ENCODE measurements around the gene MKS1. TPM values are rescaled to one million over a fixed set of nuclear protein-coding genes. Genes with fewer than 3 reads are reported as not detected.

The MKS1 gene
- total RNA-seq, 1 donor from 2014 or later = 20.1 TPM

DNA sequence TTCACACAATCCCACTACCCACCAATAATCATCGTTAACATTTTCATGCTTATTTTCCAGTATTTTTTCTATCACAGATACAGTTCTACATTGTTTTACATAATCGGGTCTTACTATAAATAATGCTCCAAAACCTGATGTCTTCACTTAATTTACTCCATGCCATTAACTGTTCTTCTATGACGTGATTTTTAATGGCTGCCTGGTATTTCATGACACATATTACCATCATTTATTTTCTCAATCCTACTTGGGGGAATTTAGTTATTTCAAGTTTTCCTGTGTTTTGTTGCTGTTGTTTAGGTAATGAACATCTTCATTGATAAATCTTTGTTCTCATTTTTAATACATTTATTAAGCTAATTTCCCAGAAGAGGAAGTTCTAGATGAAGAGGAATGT lies 34.0 kb upstream of the MKS1 start:
- intact Hi-C loops (cut with DNase I) = no loop called here
- Histone ChIP-seq H3K4me1 (peaks cover 11% of the 10 kb centered on the region), H3K4me3 (no peak overlapping the region), H3K27me3 (ENCODE audit: low read depth) (peaks cover 22% of the 10 kb centered on the region), H3K27ac (no peak overlapping the region), H3K36me3 (no peaks in the 10 kb centered on the region), H3K9me3 (no peaks in the 10 kb centered on the region)
- no peak for ATAC-seq
- no peak for TF ChIP-seq CTCF (IDR thresholded peaks at IDR 0.05)
- DNase-seq = no peak

GRCh38 chr17:58252141-58252540 lies 33.1 kb upstream of the MKS1 start:
- Histone ChIP-seq H3K4me3 (no peak overlapping the region), H3K27ac (no peak overlapping the region), H3K27me3 (ENCODE audit: low read depth) (peaks cover 22% of the 10 kb centered on the region), H3K4me1 (peaks cover 11% of the 10 kb centered on the region), H3K36me3 (no peaks in the 10 kb centered on the region), H3K9me3 (no peaks in the 10 kb centered on the region)
- ATAC-seq = no peak
- no peak for TF ChIP-seq CTCF (IDR thresholded peaks at IDR 0.05)
- no peak for DNase-seq
- intact Hi-C loops (cut with DNase I) = no loop called here

DNA sequence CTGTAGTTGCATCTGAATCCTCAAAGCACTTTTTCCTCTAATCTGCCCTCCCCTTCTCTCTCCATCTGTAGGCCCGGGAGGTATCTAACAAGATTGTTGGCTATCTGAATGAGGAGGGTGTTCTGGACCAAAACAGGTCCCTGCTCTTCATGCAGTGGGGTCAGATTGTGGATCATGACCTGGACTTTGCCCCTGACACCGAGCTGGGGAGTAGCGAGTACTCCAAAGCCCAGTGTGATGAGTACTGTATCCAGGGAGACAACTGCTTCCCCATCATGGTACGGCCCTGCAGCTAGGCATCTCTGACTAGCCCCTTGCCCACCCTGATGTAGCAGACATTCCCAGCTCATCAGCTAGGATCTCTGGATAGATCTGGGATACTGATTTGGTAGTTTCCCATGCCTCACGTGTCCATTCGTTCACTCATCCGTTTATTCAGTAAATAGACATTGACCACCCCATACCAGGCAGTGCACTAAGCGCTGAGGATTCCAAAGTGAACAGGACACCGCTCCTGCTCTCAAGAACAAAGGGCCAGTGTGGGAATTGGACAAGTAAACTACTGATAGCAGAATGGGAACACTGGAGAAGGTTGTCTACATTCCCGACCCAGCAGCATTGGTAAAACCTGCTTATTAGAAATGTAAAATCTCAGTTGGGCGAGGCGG lies 31.4 kb upstream of the MKS1 start:
- Histone ChIP-seq H3K27ac (no peak overlapping the region), H3K4me3 (no peak overlapping the region), H3K36me3 (no peaks in the 10 kb centered on the region), H3K27me3 (ENCODE audit: low read depth) (peaks cover 21% of the 10 kb centered on the region), H3K9me3 (no peaks in the 10 kb centered on the region), H3K4me1 (peaks cover 11% of the 10 kb centered on the region)
- ATAC-seq (no peak), DNase-seq (no peak)
- no peak for TF ChIP-seq CTCF (IDR thresholded peaks at IDR 0.05)
- intact Hi-C loops (cut with DNase I) = no loop called here

DNA sequence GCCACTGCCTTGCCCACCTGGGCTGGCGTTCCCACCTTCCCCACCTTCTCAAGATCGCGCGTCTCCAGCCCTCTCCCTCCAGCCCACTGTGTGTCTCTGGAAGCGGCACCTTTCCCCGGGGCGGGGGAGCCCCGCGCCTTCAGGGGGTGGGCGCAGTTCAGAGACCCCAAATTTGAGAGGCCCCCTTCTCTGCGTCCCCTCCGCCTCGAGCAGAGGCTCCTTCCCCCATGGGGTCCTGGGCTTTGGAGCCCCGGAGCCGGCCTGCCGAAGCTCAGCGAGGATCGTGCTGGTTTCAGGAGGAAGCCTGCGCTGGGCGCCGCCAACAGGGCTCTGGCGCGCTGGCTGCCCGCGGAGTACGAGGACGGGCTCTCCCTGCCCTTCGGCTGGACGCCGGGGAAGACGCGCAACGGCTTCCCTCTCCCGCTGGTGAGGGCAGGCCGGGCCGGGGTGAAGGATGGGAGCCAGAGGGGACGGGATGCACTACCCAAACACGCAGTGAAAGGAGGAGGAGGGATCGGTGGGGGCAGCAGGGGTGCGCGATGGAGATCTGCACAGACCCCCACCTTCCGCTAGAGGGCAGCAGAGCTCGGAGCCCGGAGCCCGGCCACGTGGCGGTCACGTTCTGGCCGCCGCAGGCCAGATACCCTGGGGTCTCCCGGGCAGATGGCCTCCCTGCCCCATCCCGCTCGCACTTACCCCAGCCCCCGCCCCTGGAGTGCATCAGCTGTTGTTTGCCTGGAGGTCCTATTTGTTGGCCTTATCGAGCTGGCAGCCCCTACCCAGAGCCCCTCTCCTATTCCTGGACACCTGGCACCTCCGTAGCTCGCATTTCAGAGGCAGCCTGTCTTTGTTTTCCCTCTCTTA lies 30.4 kb upstream of the MKS1 start:
- DNase-seq = peak; percentile 80
- intact Hi-C loops (cut with DNase I) = no loop called here
- no peaks in the 10 kb centered on the region for H3K36me3 ChIP-seq
- peaks cover 11% of the 10 kb centered on the region for H3K4me1 ChIP-seq
- H3K27me3 ChIP-seq (ENCODE audit: low read depth) = peaks cover 20% of the 10 kb centered on the region
- H3K4me3 ChIP-seq = peak overlapping the region; percentile 56
- peak; percentile 97 for TF ChIP-seq CTCF (IDR thresholded peaks at IDR 0.05)
- H3K9me3 ChIP-seq = no peaks in the 10 kb centered on the region
- H3K27ac ChIP-seq = no peak overlapping the region
- peak; percentile 94 for ATAC-seq

DNA sequence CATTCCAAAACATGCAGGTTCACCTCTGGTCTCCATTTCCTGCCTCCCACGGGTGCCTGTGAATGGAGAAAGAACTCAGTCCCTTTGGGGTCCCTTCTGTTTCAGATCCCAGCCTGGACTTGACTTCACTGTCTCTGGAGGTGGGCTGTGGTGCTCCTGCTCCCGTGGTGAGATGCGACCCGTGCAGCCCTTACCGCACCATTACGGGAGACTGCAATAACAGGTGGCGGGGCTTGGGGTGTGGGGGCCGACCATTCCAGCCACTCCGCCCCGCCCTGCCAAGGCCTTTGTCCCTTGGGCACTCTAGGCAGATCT lies 29.9 kb upstream of the MKS1 start:
- no peak for TF ChIP-seq CTCF (IDR thresholded peaks at IDR 0.05)
- H3K27me3 ChIP-seq (ENCODE audit: low read depth) = peaks cover 19% of the 10 kb centered on the region
- no peak overlapping the region for H3K27ac ChIP-seq
- peaks cover 11% of the 10 kb centered on the region for H3K4me1 ChIP-seq
- H3K9me3 ChIP-seq = no peaks in the 10 kb centered on the region
- no peaks in the 10 kb centered on the region for H3K36me3 ChIP-seq
- H3K4me3 ChIP-seq = peak overlapping the region; percentile 56
- DNase-seq (no peak), ATAC-seq (peak in 1 of 2 donors; percentile 9)
- intact Hi-C loops (cut with DNase I) = no loop called here

All from lower lobe of right lung (tissue), 2 donors.